SH-SY5Y (cell line): ENCODE data around the gene CNPPD1.

ENCODE experiments used
- GATA2 ChIP-seq: IDR thresholded peaks from 2 replicates; pipeline ENCODE4 v1.6.1; 2011; ENCODE audit warnings: mild to moderate bottlenecking, low read depth, low read length
- GATA3 ChIP-seq: IDR thresholded peaks from 2 replicates; pipeline ENCODE4 v1.6.1; 2011; ENCODE audit warnings: low read depth, mild to moderate bottlenecking, low read length, moderate library complexity

The CNPPD1 gene

DNA sequence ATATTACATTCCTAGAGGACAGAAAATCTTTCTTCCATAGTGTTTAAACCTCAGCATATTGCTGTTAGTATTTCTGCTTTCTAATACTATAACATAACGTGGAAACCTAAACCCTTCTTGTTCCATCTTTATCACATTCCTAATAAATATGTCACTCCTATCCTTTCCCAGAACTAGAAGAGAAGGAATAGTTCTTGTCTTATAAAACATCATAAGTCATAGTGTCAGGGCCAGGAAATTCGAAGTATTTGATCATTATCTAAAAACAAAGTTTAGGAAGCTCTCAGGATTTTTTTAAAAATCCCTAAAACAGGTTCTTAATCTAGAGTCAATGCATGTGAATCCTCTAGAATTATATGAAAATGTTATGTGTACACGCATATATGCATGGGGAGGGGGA is 18.1 kb downstream of the CNPPD1 start:
- TF ChIP-seq GATA2 (no peak), GATA3 (no peak)

DNA sequence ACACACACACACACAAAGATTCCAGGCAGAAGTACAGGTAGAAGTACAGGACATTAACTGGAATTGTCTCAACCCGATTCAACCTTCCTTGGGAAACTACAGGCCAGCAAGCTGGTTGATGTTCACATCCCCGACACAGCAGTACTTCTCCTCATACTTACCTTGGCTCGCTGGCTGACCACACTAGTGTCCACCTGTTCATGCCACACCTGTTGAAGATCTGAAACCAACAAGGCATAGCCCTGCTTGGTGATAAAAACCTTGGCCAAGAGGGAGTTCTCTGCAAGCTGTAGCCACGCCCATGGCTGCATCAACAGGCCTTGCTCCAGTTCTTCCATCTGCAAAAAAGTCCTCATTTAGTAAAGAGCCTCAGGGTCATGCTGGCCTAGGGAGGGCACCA is 18.7 kb downstream of the CNPPD1 start:
- no peak for TF ChIP-seq GATA2
- no peak for TF ChIP-seq GATA3

DNA sequence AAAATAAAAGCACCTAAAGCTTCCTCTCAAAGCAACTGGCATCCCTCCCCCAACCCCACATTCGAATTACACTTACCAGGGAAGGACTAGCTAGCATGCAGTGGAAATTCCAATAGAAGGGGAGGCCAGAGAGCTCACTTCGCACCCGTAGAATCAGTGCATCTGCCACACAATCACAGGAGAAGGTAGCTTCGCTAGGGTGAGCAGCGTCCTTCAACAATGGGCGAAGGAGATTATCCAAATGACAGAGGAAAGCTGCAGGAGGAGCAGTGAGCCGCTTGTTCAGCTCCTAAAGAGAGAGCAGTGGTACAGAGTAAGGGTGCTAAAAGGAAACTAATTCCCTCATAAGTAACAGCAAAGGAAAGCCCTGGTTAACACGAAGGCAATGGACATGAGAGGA is 19.3 kb downstream of the CNPPD1 start:
- TF ChIP-seq GATA2 (no peak), GATA3 (no peak)

DNA sequence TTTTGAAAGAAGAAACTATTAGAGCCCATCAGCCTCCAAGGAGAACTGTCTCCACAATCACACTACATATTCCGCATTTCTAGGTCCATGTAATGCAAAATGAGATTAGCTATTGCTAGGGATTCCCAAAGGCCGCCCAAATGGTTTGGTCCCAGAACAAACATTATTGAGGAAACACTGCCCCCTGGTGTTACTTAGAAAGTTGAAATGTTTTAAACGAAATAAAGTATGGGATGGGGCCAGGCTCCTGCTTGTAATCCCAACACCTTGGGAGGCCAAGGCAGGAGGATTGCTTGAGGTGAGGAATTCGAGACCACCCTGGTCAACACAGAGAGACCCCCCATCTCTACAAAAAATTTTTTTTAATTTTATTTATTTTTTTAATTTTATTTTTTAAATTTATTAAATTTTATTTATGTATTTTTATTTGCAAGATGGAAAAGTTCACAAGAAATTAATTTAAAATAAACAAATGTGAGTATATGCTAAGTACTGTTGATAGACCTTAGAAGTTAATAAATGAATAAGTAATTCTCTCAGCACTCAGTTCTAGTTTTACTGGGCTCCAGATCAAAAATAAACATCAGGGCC is 21.6 kb downstream of the CNPPD1 start:
- TF ChIP-seq GATA2 (no peak), GATA3 (no peak)

DNA sequence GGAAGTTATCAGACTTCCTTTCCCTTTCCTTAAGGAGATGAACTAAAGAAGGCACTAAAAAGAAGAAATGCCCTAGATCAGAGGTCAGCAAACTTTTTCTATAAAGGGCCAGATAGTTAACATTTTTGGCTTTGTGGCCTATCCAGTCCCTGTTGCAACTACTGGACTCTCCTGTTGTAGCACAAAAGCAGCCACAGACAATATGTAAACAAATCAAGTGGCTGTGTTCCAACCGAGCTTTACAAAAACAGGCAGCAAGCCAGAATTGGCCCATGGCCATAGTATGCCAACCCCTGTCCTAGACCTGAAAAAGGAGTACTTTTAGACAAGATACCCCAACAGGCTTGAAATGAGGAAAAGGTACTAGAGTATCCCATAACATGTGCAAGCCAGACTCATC is 27.1 kb downstream of the CNPPD1 start:
- TF ChIP-seq GATA3 (no peak), GATA2 (no peak)

DNA sequence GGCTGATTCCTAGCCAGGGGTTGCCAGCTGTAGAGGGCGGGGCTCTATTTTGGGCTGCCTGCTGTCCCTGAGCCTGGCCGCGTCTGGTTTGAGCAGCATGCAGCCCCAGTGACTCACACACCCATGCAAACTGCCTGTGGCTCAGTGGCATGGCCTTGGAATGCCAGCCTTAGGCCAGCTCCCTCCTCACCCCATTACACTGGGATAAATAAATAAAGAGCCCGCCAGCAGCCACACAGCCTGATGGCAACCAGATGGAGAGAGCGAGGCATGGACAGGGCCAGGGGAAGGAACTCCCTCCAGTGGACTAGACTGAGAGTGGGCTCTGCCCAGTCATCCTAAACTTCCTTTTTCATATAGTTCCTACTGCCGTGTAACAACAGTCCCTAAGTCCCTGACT is 34.4 kb downstream of the CNPPD1 start:
- TF ChIP-seq GATA2 (no peak), GATA3 (no peak)

DNA sequence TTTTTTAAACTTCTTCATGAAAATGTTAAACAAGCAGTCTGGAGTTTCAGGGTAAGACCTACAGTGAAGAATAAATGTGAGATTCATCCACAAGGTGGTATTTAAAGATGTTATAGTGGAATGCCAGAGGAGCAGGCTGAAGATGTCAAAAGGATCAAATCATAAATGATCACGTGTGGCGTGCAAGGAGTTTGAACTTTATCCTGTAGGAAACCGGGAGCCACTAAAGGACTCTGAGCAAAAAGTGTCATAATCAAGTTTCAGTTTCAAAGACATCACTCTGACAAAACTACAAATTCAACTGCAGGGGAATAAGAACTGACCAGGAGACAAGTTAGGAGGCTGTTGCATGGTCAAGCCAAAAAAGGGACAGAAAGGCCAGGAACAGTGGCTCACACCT is 36.0 kb downstream of the CNPPD1 start:
- TF ChIP-seq GATA3 (no peak), GATA2 (no peak)

DNA sequence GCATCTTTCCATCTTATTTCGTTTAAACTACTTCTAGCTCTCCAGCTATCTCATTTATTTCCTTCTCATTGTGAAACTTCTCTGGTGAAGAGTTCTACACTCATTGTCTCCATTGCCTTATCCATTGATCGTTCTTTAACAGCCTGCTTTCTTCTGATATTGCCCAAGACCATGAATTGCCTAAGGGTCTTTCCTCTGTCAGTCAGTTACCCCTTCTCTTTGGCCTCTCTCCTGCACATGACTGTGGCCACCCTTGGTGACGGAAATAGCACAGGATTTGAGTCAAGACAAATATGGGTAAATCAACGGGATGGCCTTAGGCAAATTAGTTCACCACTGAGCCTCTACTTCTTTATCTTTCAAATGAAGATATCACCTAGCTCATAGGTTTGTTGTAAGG is 42.7 kb downstream of the CNPPD1 start:
- TF ChIP-seq GATA3: no peak
- no peak for TF ChIP-seq GATA2

DNA sequence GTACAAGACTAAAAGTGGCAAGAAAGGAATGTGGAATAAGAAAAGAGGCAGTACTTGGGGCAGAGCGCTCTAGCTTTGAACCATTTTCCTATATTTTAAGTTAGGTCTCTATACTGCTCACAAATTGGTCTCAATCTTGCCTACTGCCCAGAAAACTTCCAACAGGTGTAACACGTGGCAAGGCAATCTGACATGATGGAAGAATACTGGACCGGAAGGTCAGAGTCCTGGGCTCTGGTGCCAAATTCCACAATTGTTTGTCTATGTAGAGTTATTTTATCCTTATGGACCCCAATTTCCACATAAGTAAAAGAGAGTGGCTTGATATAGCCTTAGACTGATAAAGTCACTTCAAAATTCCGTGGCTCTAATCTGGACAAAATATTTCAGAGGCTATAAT is 45.0 kb downstream of the CNPPD1 start:
- TF ChIP-seq GATA2 (no peak), GATA3 (no peak)

DNA sequence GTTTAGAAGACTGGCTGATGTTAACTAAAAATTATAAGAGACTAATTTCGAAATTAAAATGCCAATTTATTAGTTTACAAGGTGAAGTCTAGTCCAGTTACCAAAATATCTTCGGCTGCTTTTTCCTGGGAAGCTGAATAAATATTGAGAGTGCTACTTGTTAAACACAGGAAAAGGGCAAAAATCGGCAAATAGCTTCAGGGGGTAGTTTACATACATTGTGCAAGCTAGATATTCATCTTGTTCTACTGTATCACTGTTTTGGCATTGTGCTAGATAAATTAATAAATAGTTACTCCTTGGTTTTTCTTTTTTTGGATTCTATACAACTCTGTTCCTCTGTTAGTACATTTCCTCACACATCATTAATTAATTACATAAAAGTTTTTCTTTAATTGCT is 45.4 kb downstream of the CNPPD1 start:
- TF ChIP-seq GATA3: no peak
- no peak for TF ChIP-seq GATA2

DNA sequence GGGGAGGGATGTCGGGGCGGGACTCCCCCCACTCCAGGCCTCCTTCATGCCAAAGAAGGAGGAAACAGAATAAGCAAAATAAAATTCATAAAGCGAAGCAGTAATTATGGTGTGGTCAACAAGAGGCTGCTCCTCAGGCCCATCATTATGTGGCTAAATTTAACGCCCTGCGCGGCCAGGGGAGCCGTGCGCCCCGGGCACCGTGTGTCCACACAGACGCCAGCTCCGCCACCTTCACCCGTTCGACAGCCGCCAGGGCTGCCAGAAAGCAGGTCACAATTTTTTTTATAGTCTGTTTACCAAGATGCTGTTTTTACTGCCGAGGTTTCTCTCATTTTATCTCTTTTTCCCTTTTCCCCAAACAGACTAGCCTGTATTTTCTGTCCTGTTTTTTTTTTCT is 47.1 kb downstream of the CNPPD1 start:
- TF ChIP-seq GATA2: no peak
- TF ChIP-seq GATA3: no peak

DNA sequence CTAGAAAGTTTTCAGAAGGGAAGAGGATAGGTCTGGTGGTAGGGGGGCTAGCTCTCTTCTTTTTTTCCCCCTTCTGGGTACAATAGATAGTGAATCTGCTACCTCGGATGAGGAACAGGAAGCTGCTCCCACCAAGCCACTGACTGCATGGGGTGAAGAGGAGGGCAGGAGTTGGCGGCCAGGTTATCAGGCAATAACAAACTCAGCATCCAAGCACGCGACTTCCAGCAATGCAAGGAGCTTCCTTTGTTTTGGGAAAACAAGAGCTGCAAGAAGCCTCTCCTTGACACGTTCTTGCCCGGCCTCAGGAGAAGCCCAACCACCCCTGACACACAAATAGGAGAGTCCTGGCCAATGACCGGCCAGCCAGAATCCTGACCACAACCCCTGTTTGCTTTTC is 48.3 kb downstream of the CNPPD1 start:
- TF ChIP-seq GATA3 (no peak), GATA2 (no peak)

DNA sequence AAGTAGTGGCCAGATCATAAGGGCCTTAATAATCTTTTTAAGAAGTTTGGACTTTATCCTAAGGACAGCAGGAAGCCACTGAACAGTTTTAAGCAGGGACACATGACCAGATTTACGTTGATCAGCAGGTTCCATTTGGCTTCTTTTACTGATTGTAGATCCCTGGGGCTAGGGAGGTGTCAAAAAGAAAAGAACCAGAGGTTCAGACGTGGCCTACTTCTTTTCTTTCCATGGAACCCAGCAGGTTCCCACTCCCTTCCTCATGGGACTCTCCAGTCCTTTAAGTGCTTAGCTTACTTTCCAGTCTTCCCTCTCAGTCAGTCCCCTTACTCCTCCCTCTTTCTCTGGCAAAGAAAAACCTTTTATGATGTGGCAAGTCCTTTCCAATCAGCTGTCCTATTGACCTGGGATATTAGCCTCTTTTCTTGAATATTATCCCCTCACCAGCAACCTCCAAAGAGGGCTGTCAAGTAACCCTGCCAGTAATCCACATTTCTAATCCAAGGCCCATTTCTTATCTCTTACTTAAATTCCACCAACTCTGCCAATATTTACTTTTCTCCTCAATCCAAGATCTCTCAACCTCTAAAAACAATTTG is 49.6 kb downstream of the CNPPD1 start:
- TF ChIP-seq GATA2: no peak

DNA sequence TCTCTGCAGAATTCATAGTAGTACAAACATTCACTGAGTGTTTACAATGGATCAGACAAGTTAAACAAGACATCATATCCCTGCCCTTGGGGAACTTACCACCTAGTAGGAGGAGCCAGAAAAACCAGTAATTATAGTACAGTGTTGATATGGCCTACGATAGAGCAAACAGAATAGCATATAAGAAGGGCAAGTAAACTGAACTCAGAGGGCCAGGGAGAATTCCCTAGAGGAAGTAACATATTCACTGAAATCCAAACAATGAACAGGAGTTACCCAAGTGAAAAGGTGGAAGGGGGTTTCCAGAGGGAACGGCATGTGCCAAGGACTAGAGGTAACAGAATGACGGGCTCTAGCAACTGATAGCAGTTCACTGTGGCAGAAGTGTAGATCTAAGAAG is 50.2 kb downstream of the CNPPD1 start:
- TF ChIP-seq GATA3 (no peak), GATA2 (no peak)

DNA sequence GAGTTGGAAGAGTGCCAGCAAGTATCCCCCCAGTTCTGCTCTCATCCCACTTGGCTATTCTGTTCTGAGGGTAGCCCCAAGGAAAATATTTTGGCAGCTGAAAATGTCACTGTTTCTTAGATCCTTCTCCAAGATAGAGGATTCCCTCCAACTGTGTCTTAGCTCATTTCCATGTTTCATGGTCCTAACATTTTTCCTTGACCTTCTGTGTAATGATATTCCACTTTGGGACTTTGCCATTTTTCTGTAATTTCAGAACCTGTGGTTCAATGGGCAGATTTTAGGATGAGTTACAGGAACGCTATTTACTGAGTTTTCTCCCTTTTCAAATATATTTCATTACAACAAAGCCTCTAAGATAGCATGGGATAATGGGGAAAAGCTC is 50.8 kb downstream of the CNPPD1 start:
- TF ChIP-seq GATA3 (no peak), GATA2 (no peak)
